Ovary (tissue), 9 donors: ENCODE measurements around the gene MT3. TPM values are rescaled to one million over a fixed set of nuclear protein-coding genes. Genes with fewer than 3 reads are reported as not detected.

Experiments
- DNase-seq, 5 donors: peaks; one replicate each; pipeline ENCODE4 v3.0.0-alpha.2; 2019 to 2020
- H3K27ac ChIP-seq, 2 donors: fragments of 200-600 bp; one replicate each; pipeline versions ENCODE4 v1.5.1 to v1.8.0; 2019 to 2022
- H3K27me3 ChIP-seq: fragments of 200-600 bp; one replicate; pipeline ENCODE4 v1.8.0; 2022
- H3K36me3 ChIP-seq: fragments of 200-600 bp; sonication (generic); one replicate; pipeline ENCODE4 v1.5.1; 2019
- H3K4me1 ChIP-seq: one replicate; pipeline ENCODE4 v1.8.1; 2013; ENCODE audit warnings: mild to moderate bottlenecking, moderate library complexity; ENCODE audit not compliant: insufficient read depth
- H3K4me3 ChIP-seq: fragments of 200-600 bp; sonication (generic); one replicate; pipeline ENCODE4 v1.5.1; 2017
- H3K9me3 ChIP-seq, 2 donors: fragments of 200-600 bp in 1 of 2; sonication (generic) in 1 of 2; one replicate each; pipeline versions ENCODE4 v1.5.1 to v1.8.1; 2013 to 2019; ENCODE audit warnings: mild to moderate bottlenecking in 1 of 2, moderate library complexity in 1 of 2
- CTCF ChIP-seq, 3 donors: fragments of 450-650 bp in 2 of 3; fragments of 200-600 bp in 1 of 3; IDR thresholded peaks; one replicate each; pipeline versions ENCODE4 v1.5.1 to v1.8.0; 2016 to 2022; ENCODE audit warnings: antibody characterized with exemption in 3 of 3, mild to moderate bottlenecking in 1 of 3
- EP300 ChIP-seq: sonication (generic); formaldehyde crosslinking; IDR thresholded peaks from one replicate; pipeline ENCODE4 v1.6.1; 2017; ENCODE audit warnings: antibody characterized with exemption
- POLR2A ChIP-seq: fragments of 450-650 bp; IDR thresholded peaks from one replicate; pipeline ENCODE4 v1.6.1; 2017; ENCODE audit warnings: antibody characterized with exemption, mild to moderate bottlenecking, moderate library complexity
- WGBS, 3 donors: extraction: QIAGEN DNeasy Blood & Tissue Kit in 1 of 3; methylation state at CpG; one replicate each; pipeline versions ENCODE4 v1.1.5 to v1.1.7; 2013 to 2017; 5-methylcytosine and 5-hydroxymethylcytosine counted together
- intact Hi-C, 4 donors: fragments of 100-400 bp; cut with DNase I; formaldehyde crosslinking; loops; one replicate each; pipeline versions ENCODE4 v1.11.0 to v1.15.1; 2022 to 2023
- polyA plus RNA-seq, 2 donors: library from polyadenylated mRNA; stranded (reverse); fragments of 200-250 nt in 1 of 2; fragments of 350-450 nt in 1 of 2; fragmentation: Illumina TruSeq in 1 of 2; extraction: RNeasy Lipid Tissue Mini Kit (QIAGEN cat#74804) in 1 of 2; gene quantifications; one replicate each; pipeline ENCODE4 v1.2.3, GENCODE V29; 2013 to 2014
- total RNA-seq, 7 donors: library from RNA; depleted of rRNA in 2 of 7; stranded (reverse); fragments of >200 nt in 2 of 7; fragmentation: NEBNext Ultra II Directional in 3 of 7; extraction: Animal tissue kit (Norgen Biotek cat#: 25700) in 3 of 7; gene quantifications; one replicate each; pipeline versions ENCODE4 v1.1.0 to v1.2.4, GENCODE V29; 2016 to 2023
- donor health status: DM: no; HTN: no; CAD: no; lungs with moderate emphysema.
- donor health status: DM: no; HTN: no; CAD: no.
- donor health status: Bipolar disorder and iron deficiency.
- donor health status: DM: yes; HTN: yes; CAD: no.
- donor health status: DM: no; HTN: no; CAD: no.
- donor health status: DM: yes; HTN: yes; CAD: no.

MT3 gene
- total and polyA plus RNA-seq, 9 donors: 0.53 to 4.8 (median 1.4) TPM; not detected in 3

- H3K9me3 ChIP-seq: no peaks in the 10 kb centered on the region
- no peaks in the 10 kb centered on the region for H3K27me3 ChIP-seq
- H3K36me3 ChIP-seq: no peaks in the 10 kb centered on the region
- TF ChIP-seq CTCF (IDR thresholded peaks at IDR 0.05): no peak
- TF ChIP-seq POLR2A: no peak
- no peak for TF ChIP-seq EP300
- peak overlapping the region; percentile 34 for H3K4me3 ChIP-seq
- H3K4me1 ChIP-seq: peaks cover 2% of the 10 kb centered on the region
- H3K27ac ChIP-seq: no peak overlapping the region
- DNase-seq: no peak
- WGBS, 3 donors: 40 to 47% (median 47%) methylated on average over 14 of the region's 14 CpGs
- intact Hi-C loops: no loop called here
Observed at GRCh38 chr16:56631832-56632155, 42.5 kb downstream of the MT3 start.

GRCh38 chr16:56632156-56632847 is 43.0 kb downstream of the MT3 start, which contains the start of gene MT1M:
MT1M (plus strand) TSS chr16:56632659; CDS start chr16:56632732, 73 bp downstream.
- H3K27ac ChIP-seq: no peak within 1 kb of the TSS
- peak within 1 kb of the TSS; percentile 34 for H3K4me3 ChIP-seq
- peak in 3 of 5 donors; percentile 46 to 61 (median 58) for DNase-seq
- no peaks in the 10 kb centered on the region for H3K9me3 ChIP-seq
- intact Hi-C loops: no loop called here
- no peaks in the 10 kb centered on the region for H3K36me3 ChIP-seq
- peaks cover 2% of the 10 kb centered on the region for H3K4me1 ChIP-seq
- no peaks in the 10 kb centered on the region for H3K27me3 ChIP-seq
- 1 to 4% (median 2%) methylated on average over 28 to 61 of the region's 61 CpGs for WGBS, 3 donors
- TF ChIP-seq CTCF (IDR thresholded peaks at IDR 0.05) (no peak), POLR2A (no peak), EP300 (peak; percentile 92)

- DNase-seq: no peak
- Histone ChIP-seq H3K27ac (no peak overlapping the region), H3K9me3 (no peaks in the 10 kb centered on the region), H3K27me3 (no peaks in the 10 kb centered on the region), H3K4me3 (peak overlapping the region; percentile 34), H3K36me3 (no peaks in the 10 kb centered on the region), H3K4me1 (peaks cover 3% of the 10 kb centered on the region)
- TF ChIP-seq CTCF (IDR thresholded peaks at IDR 0.05): no peak
- no peak for TF ChIP-seq EP300
- TF ChIP-seq POLR2A: no peak
- WGBS, 3 donors: 53 to 74% (median 66%) methylated on average over 5 to 6 of the region's 6 CpGs
- intact Hi-C loops: no loop called here
Observed at GRCh38 chr16:56632848-56633365, 43.6 kb downstream of the MT3 start.

DNA sequence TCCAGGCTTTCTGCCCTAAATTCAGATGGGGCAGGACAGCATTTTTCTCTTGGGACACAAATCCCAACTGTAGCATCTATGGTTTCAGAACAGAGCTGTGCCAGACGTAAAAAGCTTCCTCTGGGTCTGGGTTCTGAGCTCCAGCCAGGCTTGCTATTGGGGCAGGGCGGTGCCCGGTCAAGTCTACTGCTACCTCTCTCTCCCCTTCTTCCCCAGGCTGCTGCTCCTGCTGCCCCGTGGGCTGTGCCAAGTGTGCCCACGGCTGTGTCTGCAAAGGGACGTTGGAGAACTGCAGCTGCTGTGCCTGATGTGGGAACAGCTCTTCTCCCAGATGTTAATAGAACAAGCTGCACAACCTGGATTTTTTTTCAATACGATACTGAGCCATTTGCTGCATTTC is 44.2 kb downstream of the MT3 start:
- TF ChIP-seq CTCF (IDR thresholded peaks at IDR 0.05) (no peak), EP300 (no peak), POLR2A (no peak)
- H3K27ac ChIP-seq: no peak overlapping the region
- H3K4me1 ChIP-seq: peaks cover 6% of the 10 kb centered on the region
- H3K27me3 ChIP-seq: no peaks in the 10 kb centered on the region
- no peak for DNase-seq
- no peaks in the 10 kb centered on the region for H3K36me3 ChIP-seq
- 66 to 80% (median 71%) methylated on average over 7 of the region's 7 CpGs for WGBS, 3 donors
- H3K4me3 ChIP-seq: no peak overlapping the region
- intact Hi-C loops: no loop called here
- no peaks in the 10 kb centered on the region for H3K9me3 ChIP-seq
